ENCODE data around the gene CPLANE2.

- TF ChIP-seq, protein P1, sequence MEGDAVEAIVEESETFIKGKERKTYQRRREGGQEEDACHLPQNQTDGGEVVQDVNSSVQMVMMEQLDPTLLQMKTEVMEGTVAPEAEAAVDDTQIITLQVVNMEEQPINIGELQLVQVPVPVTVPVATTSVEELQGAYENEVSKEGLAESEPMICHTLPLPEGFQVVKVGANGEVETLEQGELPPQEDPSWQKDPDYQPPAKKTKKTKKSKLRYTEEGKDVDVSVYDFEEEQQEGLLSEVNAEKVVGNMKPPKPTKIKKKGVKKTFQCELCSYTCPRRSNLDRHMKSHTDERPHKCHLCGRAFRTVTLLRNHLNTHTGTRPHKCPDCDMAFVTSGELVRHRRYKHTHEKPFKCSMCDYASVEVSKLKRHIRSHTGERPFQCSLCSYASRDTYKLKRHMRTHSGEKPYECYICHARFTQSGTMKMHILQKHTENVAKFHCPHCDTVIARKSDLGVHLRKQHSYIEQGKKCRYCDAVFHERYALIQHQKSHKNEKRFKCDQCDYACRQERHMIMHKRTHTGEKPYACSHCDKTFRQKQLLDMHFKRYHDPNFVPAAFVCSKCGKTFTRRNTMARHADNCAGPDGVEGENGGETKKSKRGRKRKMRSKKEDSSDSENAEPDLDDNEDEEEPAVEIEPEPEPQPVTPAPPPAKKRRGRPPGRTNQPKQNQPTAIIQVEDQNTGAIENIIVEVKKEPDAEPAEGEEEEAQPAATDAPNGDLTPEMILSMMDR (IDR thresholded peaks at IDR 0.05): no peak
- no peak for TF ChIP-seq POLR2A (IDR thresholded peaks at IDR 0.05)
These were observed 37.3 kb downstream of the CPLANE2 start for GRCh38 chr1:16199700-16200099.
